NOMO-1 treated with DMSO at 0.1 percent for 48 hours (cell line): ENCODE data around the gene DOCK2.

Experiments
- DNase-seq: peaks from one replicate; lab custom pipeline; 2025; ENCODE audit not compliant: unreplicated experiment; lab: John Stamatoyannopoulos, UW

The DOCK2 gene

GRCh38 chr5:169893010-169893409 lies 255.9 kb downstream of the DOCK2 start:
- peak; percentile 5 for DNase-seq

- no peak for DNase-seq
These were observed 256.5 kb downstream of the DOCK2 start for GRCh38 chr5:169893571-169893970.

- DNase-seq, result no peak
These were observed 258.9 kb downstream of the DOCK2 start for GRCh38 chr5:169895926-169896325.

GRCh38 chr5:169897481-169897880 lies 260.4 kb downstream of the DOCK2 start:
- DNase-seq, result no peak

- DNase-seq, result no peak
These were observed 264.8 kb downstream of the DOCK2 start for GRCh38 chr5:169901896-169902295.

- DNase-seq, result no peak
These were observed 267.0 kb downstream of the DOCK2 start for GRCh38 chr5:169904059-169904458.

GRCh38 chr5:169904508-169904907 lies 267.4 kb downstream of the DOCK2 start:
- no peak for DNase-seq

GRCh38 chr5:169905017-169905416 lies 267.9 kb downstream of the DOCK2 start:
- DNase-seq, result no peak

GRCh38 chr5:169906745-169907649 lies 269.9 kb downstream of the DOCK2 start:
- DNase-seq, result no peak

- no peak for DNase-seq
These were observed 271.8 kb downstream of the DOCK2 start for GRCh38 chr5:169908864-169909263.

GRCh38 chr5:169909945-169910344 lies 272.9 kb downstream of the DOCK2 start:
- no peak for DNase-seq

- DNase-seq, result no peak
These were observed 273.3 kb downstream of the DOCK2 start for GRCh38 chr5:169910393-169910792.

- no peak for DNase-seq
These were observed 274.6 kb downstream of the DOCK2 start for GRCh38 chr5:169911448-169912212.

GRCh38 chr5:169913479-169913878 lies 276.4 kb downstream of the DOCK2 start:
- no peak for DNase-seq

- no peak for DNase-seq
These were observed 277.7 kb downstream of the DOCK2 start for GRCh38 chr5:169914766-169915165.

- no peak for DNase-seq
These were observed 280.4 kb downstream of the DOCK2 start for GRCh38 chr5:169917500-169917899.

GRCh38 chr5:169918228-169918627 lies 281.2 kb downstream of the DOCK2 start:
- no peak for DNase-seq

GRCh38 chr5:169920474-169920873 lies 283.4 kb downstream of the DOCK2 start:
- DNase-seq, result no peak

- DNase-seq, result no peak
These were observed 284.3 kb downstream of the DOCK2 start for GRCh38 chr5:169921384-169921783.

GRCh38 chr5:169921949-169922348 lies 284.9 kb downstream of the DOCK2 start:
- DNase-seq, result no peak

- DNase-seq, result no peak
These were observed 285.4 kb downstream of the DOCK2 start for GRCh38 chr5:169922474-169922873.

GRCh38 chr5:169923988-169924387 lies 286.9 kb downstream of the DOCK2 start:
- no peak for DNase-seq
